Measurements from ENCODE around the gene LRRC8D. TPM values are rescaled to one million over a fixed set of nuclear protein-coding genes. Genes with fewer than 3 reads are reported as not detected.
A peak's percentile ranks its signal among the peaks of the same experiment; 100 is the strongest.

LRRC8D gene
- total RNA-seq, 1 experiment from 2014 or later, result 19.6 TPM

GRCh38 chr1:89821322-89822108 lies 683 bp downstream of the LRRC8D start:
- peak overlapping the region; percentile 81 for H3K4me2 ChIP-seq (ENCODE audit: low read length)
- peak; percentile 53 for ATAC-seq

GRCh38 chr1:89822109-89822962 lies 1.5 kb downstream of the LRRC8D start:
- peak overlapping the region; percentile 94 for H2AFZ ChIP-seq (ENCODE audit: low read length)
- H4K20me1 ChIP-seq (ENCODE audit: low read length), result no peaks in the 10 kb centered on the region
- H3K9ac ChIP-seq (ENCODE audit: low read length), result peak overlapping the region; percentile 74
- H3K4me3 ChIP-seq (ENCODE audit: low read length), result peak overlapping the region; percentile 95
- H3K79me2 ChIP-seq (ENCODE audit: low read length), result peaks cover 33% of the 10 kb centered on the region
- H3K36me3 ChIP-seq (ENCODE audit: low read depth, low read length), result no peaks in the 10 kb centered on the region
- ChIA-PET CTCF (no interaction called here), POLR2A (ENCODE audit: unreplicated experiment) (interaction anchor here (0.5 to 0.6 kb wide), 2 partner anchors 12 to 20 kb away, joined by 3 to 6 read pairs; no protein-coding TSS in a partner anchor)
- TF ChIP-seq EZH2 (IDR thresholded peaks at IDR 0.05; ENCODE audit: low read length, unreplicated experiment) (no peak), EZH2phosphoT487 (IDR thresholded peaks at IDR 0.05; ENCODE audit: borderline replicate concordance, low read length) (no peak), CTCF (conservative IDR thresholded peaks at IDR 0.05; ENCODE audit: low read depth, low read length) (no peak)
- peaks cover 25% of the 10 kb centered on the region for H3K4me1 ChIP-seq (ENCODE audit: insufficient read depth, low read length)
- H3K27ac ChIP-seq (ENCODE audit: low read length), result no peak overlapping the region
- H3K4me2 ChIP-seq (ENCODE audit: low read length), result peak overlapping the region; percentile 81
- intact Hi-C loops (cut with micrococcal nuclease), result no loop called here
- H3F3A ChIP-seq (ENCODE audit: low read length, unreplicated experiment), result no peaks in the 10 kb centered on the region
- DNase-seq, result no peak
- no peaks in the 10 kb centered on the region for H3K9me3 ChIP-seq (ENCODE audit: low read length)
- ATAC-seq, result no peak
- H3K27me3 ChIP-seq (ENCODE audit: low read length), result no peaks in the 10 kb centered on the region
- TSS peak; percentile 42 for BruUV-seq (replicated peaks)
- no peaks in the 10 kb centered on the region for H3K9me2 ChIP-seq (replicated peaks; ENCODE audit: low read length)

More at GRCh38 chr1:89821322-89822108, 683 bp downstream of the LRRC8D start:
- CTCF ChIA-PET, result no interaction called here
- Histone ChIP-seq H3K27me3 (ENCODE audit: low read length) (no peaks in the 10 kb centered on the region), H3K27ac (ENCODE audit: low read length) (no peak overlapping the region), H3K4me3 (ENCODE audit: low read length) (peak overlapping the region; percentile 95), H2AFZ (ENCODE audit: low read length) (peak overlapping the region; percentile 94), H3K9me2 (replicated peaks; ENCODE audit: low read length) (no peaks in the 10 kb centered on the region), H3K9me3 (ENCODE audit: low read length) (no peaks in the 10 kb centered on the region), H3K4me1 (ENCODE audit: insufficient read depth, low read length) (peaks cover 21% of the 10 kb centered on the region), H3K79me2 (ENCODE audit: low read length) (peaks cover 32% of the 10 kb centered on the region), H3K36me3 (ENCODE audit: low read depth, low read length) (no peaks in the 10 kb centered on the region), H3K9ac (ENCODE audit: low read length) (peak overlapping the region; percentile 74), H3F3A (ENCODE audit: low read length, unreplicated experiment) (no peaks in the 10 kb centered on the region), H4K20me1 (ENCODE audit: low read length) (no peaks in the 10 kb centered on the region)
- intact Hi-C loops (cut with micrococcal nuclease), result loop anchor here (1.0 kb wide), 1 partner anchor 22 kb away; no protein-coding TSS in a partner anchor
- no TSS peak for BruUV-seq (replicated peaks)
- DNase-seq, result peak; percentile 29
- TF ChIP-seq EZH2phosphoT487 (IDR thresholded peaks at IDR 0.05; ENCODE audit: borderline replicate concordance, low read length) (no peak), EZH2 (IDR thresholded peaks at IDR 0.05; ENCODE audit: low read length, unreplicated experiment) (no peak), CTCF (conservative IDR thresholded peaks at IDR 0.05; ENCODE audit: low read depth, low read length) (no peak)
- POLR2A ChIA-PET (ENCODE audit: unreplicated experiment), result interaction anchor here (0.5 to 0.6 kb wide), 2 partner anchors 11 to 21 kb away, joined by 3 to 6 read pairs; no protein-coding TSS in a partner anchor
